HG03159 (cell line): ENCODE measurements around the gene PHAX.
"Not testable (repeated sequence)": the region's sequence is repeated elsewhere in the genome, so short reads cannot be mapped to it uniquely, and the experiment has no call there.

Experiments used
- ATAC-seq: cut with Tn5 transposase; IDR thresholded peaks from one replicate; pipeline ENCODE4 v1.9.1; 2021; ENCODE audit warnings: mild to moderate bottlenecking, moderate library complexity; ENCODE audit not compliant: unreplicated experiment

PHAX gene

DNA sequence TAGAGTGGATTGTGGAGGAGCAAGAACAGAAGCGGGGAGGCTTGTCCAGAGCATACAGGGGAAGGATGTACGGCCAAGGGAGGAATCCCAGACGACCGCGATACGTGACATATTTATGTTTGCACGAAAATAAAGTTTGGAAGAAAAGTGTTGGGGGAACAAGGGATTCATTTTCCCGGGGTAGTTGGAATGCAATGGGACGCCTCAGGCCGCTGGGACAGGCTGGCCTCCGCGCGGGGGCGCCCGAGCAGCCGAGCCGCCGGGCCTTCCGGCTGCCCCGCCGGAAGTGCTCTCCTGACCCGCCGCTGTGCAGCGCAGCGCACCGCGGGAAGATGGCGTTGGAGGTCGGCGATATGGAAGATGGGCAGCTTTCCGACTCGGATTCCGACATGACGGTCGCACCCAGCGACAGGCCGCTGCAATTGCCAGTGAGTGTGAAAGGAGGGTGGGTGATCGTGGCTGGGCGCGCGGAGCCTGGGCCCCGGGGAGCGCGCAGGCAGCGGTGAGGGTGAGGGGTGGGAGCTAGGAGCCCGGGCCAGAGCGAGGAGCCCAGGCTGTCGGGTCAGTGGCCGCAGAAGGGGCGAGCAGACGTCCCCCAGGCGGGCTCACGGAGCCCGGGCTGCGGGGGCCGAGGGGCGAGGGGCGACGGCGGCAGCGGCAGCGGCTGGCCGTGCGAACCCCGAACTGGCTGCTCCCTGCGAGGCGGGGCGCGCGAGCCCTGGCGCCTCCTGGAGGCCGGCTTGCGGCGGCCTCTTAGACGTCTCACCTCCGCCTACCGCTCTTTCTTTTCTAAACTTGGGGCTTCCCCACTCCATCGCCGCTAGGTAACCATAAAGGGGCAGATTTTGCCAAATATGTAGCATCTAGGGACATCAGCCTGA, at the start of gene PHAX:
PHAX (plus strand) TSS at position 317 of the 881 bp plus-strand sequence; CDS start at position 333, 16 bp downstream.
- ATAC-seq = peak; percentile 94

GRCh38 chr5:126552614-126553013, 48.1 kb upstream of the PHAX start:
- no peak for ATAC-seq

GRCh38 chr5:126555101-126555500, 45.6 kb upstream of the PHAX start:
- not testable (repeated sequence) for ATAC-seq

GRCh38 chr5:126561908-126562307, 38.8 kb upstream of the PHAX start:
- ATAC-seq = no peak

GRCh38 chr5:126562823-126563222, 37.9 kb upstream of the PHAX start:
- ATAC-seq = peak; percentile 85

GRCh38 chr5:126568206-126568755, 32.5 kb upstream of the PHAX start:
- no peak for ATAC-seq

DNA sequence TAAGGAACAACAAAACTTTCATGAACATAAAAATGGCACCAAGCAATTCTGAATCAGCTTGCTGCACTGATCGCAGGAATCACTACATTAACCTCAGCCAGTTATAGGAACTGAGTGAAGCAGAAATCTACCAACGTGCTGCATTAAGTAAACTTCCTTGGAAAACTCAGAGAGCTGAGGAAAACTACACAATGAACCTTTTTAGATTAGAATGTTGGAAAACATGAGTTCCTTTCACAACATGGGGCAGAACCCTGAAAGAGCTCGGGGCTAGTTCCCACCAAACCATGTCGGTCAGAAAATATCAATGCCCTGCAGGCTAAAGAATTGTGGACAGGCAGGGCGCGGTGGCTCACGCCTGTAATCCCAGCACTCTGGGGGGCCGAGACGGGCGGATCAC, 25.1 kb upstream of the PHAX start:
- ATAC-seq = no peak

GRCh38 chr5:126576974-126577373, 23.8 kb upstream of the PHAX start:
- no peak for ATAC-seq

DNA sequence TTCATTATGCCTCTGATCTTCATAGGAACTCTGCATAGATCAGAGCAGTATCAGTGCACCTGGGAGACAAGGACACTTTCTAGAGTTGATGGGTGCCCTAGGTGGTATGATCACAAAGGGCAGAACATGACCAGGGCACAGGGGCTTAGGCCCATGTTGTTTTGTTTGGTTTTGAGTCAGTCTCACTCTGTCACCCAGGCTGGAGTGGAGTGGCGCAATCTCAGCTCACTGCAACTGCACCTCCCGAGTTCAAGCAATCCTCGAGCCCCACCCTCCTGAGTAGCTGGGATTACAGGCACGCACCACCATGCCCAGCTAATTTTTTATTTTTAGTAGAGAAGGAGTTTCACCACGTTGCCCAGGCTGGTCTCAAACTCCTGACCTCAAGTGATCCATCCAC, 23.3 kb upstream of the PHAX start:
- no peak for ATAC-seq

DNA sequence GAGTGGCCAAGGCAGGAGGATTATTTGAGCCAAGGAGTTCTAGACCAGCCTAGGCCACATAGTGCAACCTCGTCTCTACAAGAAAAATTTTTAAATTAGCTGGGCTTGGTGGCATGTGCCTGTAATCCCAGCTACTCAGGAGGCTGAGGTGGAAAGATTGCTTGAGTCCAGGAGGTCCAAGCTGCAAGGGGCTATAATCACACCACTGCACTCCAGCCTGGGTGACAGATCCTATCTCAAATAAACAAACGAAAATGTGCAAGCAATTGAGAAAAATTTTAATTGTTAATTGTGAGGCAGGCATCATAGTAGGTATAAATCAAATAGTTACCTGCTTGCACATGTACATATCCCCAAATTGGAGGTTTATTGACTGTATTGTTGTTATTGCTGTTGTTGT, 21.0 kb upstream of the PHAX start:
- ATAC-seq = no peak

DNA sequence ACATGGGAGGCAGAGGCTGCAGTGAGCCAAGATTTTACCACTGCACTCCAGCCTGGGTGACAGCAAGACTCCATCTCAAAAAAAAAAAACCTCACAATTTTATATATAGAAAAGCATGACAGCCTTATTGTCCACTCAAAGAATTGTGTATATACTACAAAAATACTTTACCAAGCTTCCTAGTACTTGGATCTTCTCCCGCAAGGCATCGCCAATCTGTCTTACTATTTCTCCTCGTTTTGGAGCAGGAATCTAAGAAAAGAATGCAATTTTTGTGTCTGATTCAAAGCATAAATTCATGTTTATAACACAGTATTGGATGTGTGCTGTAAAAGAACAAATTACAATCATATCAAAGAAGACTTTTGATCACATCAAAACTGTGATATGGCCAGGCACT, 17.0 kb upstream of the PHAX start:
- no peak for ATAC-seq

- ATAC-seq = no peak
Observed at GRCh38 chr5:126587551-126588390, 13.0 kb upstream of the PHAX start.

- no peak for ATAC-seq
Observed at GRCh38 chr5:126589536-126590297, 11.0 kb upstream of the PHAX start.

- ATAC-seq = no peak
Observed at GRCh38 chr5:126591549-126591948, 9.2 kb upstream of the PHAX start.

DNA sequence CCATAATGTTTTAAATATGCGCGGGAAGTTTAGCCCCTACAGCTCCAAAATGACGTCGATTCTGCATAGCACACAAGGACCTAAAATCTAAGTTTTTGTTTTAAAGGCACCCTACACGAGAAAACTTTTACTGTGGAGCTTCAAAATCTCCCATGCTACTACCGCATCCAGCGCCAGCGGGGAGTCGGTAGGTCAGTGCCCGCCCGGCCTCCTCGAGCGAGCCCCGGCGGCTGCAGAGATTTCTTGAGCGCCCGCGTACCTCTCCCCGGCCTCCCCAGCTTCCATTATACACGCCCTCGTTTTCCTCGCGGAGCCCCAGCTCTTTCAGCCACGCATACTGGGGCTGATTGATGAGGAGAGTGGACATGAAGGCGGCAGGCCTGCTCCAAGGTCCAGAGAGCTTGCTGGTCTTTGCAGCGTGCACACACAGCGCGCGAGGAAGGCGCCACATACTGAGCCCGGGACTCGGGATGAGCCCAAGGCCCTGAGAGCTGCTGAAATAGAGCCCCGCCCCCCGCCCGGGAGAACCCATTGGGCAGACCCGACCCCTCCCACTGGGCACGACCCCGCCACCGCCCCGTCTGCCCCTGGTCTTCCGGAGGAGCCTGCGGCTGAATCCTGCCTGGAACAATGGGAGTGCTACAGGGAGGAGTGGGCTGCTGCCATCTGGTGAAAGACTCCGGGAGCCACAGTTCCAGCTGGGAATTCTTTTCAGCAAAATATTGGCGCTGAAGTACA, 5.8 kb upstream of the PHAX start, which contains the start of gene ALDH7A1:
ALDH7A1 (minus strand) TSS at position 472 of the 738 bp plus-strand sequence; CDS start at position 451, 21 bp downstream.
- peak; percentile 64 for ATAC-seq

- no peak for ATAC-seq
Observed at GRCh38 chr5:126595486-126596083, 5.2 kb upstream of the PHAX start.

DNA sequence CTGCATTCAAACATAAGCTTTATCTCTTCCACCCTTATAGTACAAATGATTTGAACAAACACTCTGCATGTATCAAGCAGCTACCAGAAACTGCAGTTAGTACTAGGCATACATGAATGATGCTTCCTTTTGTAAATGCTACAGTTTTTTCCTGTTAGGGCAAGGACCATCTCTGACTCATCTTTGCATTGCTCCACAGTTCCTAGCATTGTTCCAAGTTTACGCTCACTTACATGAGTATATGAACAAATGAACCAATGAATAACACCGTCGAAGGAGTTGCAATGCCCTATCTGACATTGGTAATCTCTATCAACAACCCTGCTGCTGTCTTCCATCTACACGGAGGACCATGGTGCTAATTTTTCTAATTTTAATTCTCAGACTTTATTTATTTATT, 3.6 kb upstream of the PHAX start:
- no peak for ATAC-seq

- no peak for ATAC-seq
Observed at GRCh38 chr5:126599499-126599898, 1.2 kb upstream of the PHAX start.

- not testable (repeated sequence) for ATAC-seq
Observed at GRCh38 chr5:126599971-126600630, 646 bp upstream of the PHAX start.
